Epithelial cell of proximal tubule (primary cell): Measurements from ENCODE around the gene TATDN2. TPM values are rescaled to one million over a fixed set of nuclear protein-coding genes. Genes with fewer than 3 reads are reported as not detected.
A peak's percentile ranks its signal among the peaks of the same experiment; 100 is the strongest.

Experiments
- DNase-seq: peaks from one replicate; pipeline ENCODE4 v3.0.0-alpha.2; 2011; ENCODE audit warnings: low read depth
- H3K4me3 ChIP-seq: 2 replicates; pipeline ENCODE4 v1.5.1; 2011; ENCODE audit warnings: low read depth, mild to moderate bottlenecking, low read length
- CTCF ChIP-seq: conservative IDR thresholded peaks from 2 replicates; pipeline ENCODE4 v1.5.1; 2012; ENCODE audit warnings: low read depth, mild to moderate bottlenecking, low read length
- total RNA-seq: library from RNA; depleted of rRNA; stranded (reverse); fragments of >200 nt; gene quantifications from 2 replicates; pipeline ENCODE4 v1.2.3, GENCODE V29; 2015

The TATDN2 gene
- total RNA-seq, 1 donor from 2014 or later, result 14.6 TPM

- TF ChIP-seq CTCF, result no peak
- peak overlapping the region; percentile 93 for H3K4me3 ChIP-seq
- no peak for DNase-seq
Measured at GRCh38 chr3:10321630-10322351, 73.5 kb downstream of the TATDN2 start.

GRCh38 chr3:10322352-10322710, 74.1 kb downstream of the TATDN2 start:
- TF ChIP-seq CTCF, result peak; percentile 39
- DNase-seq, result no peak

GRCh38 chr3:10327592-10327991, 79.3 kb downstream of the TATDN2 start:
- H3K4me3 ChIP-seq, result no peak overlapping the region
- DNase-seq, result no peak
- no peak for TF ChIP-seq CTCF

More at GRCh38 chr3:10322352-10322710, 74.1 kb downstream of the TATDN2 start:
- H3K4me3 ChIP-seq, result no peak overlapping the region

GRCh38 chr3:10328460-10329071, 80.3 kb downstream of the TATDN2 start:
- DNase-seq, result no peak
- no peak for TF ChIP-seq CTCF
- no peak overlapping the region for H3K4me3 ChIP-seq

GRCh38 chr3:10329495-10330015, 81.3 kb downstream of the TATDN2 start:
- no peak for DNase-seq
- TF ChIP-seq CTCF, result no peak
- no peak overlapping the region for H3K4me3 ChIP-seq

GRCh38 chr3:10330319-10330718, 82.1 kb downstream of the TATDN2 start:
- no peak for TF ChIP-seq CTCF
- H3K4me3 ChIP-seq, result no peak overlapping the region

More at GRCh38 chr3:10330319-10330718, 82.1 kb downstream of the TATDN2 start:
- no peak for DNase-seq

Other genes starting within 250 kb of the TATDN2 start
- gene FANCD2, start 222.0 kb upstream of the TATDN2 start, total RNA-seq, result 25.9 and 40.7 TPM in 2 replicates
- gene FANCD2OS, start 140.2 kb upstream of the TATDN2 start, total RNA-seq, result not detected in 2 replicates
- 97.2 and 176 TPM in 2 replicates for gene BRK1, start 132.8 kb upstream of the TATDN2 start, total RNA-seq
- gene VHL, start 106.7 kb upstream of the TATDN2 start, total RNA-seq, result 33.5 and 34.9 TPM in 2 replicates
- 15.3 and 22.0 TPM in 2 replicates for gene IRAK2, start 83.5 kb upstream of the TATDN2 start, total RNA-seq
- gene GHRL, start 44.5 kb downstream of the TATDN2 start, total RNA-seq, result not detected in 2 replicates
- gene SEC13, start 72.7 kb downstream of the TATDN2 start, total RNA-seq, result 118 and 187 TPM in 2 replicates